Measurements from ENCODE around the gene LRTM2.
"Not testable (repeated sequence)": the region's sequence is repeated elsewhere in the genome, so short reads cannot be mapped to it uniquely, and the experiment has no call there.

LRTM2 gene

DNA sequence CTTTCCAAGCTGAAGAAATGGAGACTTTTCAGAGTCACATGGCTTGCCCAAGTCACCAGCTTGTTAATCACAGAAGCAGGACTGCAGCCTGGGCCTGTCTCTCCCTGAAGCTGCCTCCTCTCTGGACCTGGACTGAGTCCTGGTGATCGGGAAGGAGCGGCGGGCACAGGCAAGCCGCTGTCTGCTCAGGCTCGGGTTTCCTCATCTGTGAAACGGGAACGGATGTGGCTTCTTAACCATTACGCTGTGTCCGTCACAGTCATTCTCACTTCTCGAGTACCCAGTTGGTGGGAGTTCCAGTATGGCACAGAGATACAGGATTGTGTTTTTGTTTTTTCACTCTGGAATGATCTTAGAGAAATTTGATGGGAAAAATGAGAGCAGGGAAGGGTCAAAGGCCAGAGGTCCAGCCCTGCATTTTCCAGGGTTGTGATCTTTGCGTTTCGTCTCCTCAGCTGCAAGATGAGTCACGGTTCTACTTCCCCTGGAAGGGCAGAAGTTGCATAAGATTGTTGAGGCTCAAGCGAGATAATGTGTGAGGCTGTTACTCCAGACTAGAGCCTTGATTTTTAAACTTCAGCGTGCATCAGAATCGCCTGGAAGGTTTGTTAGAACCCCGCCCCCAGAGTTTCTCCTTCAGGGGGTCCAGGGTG lies 7.6 kb upstream of the LRTM2 start:
- DNase-seq, result no peak

DNA sequence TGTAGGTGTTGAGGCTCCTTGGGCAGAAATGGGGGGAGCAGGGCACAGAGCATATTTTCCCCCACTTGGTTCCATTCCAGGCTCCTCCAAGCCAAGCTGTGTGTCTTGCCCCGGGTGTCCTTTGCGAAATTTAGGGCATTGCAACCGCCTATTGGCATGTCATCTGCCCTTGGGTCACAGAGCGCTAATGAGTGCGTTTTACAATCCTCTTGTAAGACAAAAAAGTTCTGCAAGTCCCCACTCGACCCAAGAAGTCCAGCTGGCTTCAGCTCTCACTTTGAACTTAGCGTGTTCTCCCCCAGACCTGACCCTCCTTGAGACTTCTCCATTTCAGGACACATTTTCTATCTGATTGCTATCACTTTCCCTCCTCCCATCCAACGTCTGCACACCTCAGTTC lies 6.1 kb upstream of the LRTM2 start:
- no peak for DNase-seq

DNA sequence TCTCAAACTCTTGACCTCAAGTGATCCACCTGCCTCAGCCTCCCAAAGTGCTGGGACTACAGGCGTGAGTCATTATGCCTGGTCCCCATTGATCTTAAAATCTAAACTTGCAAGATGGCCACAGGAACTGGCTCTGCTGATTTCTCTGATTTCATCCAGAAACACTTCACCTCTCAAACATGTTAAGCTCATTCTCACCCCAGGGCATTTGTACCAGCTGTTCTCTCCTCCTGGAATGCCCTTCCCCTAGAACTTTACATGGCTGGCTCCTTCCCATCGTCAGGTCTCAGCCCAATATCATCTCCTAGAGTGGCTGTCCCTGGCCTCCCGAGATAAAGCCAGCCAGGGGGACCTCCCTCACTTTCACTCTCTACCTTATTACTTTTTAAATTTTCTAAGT lies 5.3 kb upstream of the LRTM2 start:
- no peak for DNase-seq

DNA sequence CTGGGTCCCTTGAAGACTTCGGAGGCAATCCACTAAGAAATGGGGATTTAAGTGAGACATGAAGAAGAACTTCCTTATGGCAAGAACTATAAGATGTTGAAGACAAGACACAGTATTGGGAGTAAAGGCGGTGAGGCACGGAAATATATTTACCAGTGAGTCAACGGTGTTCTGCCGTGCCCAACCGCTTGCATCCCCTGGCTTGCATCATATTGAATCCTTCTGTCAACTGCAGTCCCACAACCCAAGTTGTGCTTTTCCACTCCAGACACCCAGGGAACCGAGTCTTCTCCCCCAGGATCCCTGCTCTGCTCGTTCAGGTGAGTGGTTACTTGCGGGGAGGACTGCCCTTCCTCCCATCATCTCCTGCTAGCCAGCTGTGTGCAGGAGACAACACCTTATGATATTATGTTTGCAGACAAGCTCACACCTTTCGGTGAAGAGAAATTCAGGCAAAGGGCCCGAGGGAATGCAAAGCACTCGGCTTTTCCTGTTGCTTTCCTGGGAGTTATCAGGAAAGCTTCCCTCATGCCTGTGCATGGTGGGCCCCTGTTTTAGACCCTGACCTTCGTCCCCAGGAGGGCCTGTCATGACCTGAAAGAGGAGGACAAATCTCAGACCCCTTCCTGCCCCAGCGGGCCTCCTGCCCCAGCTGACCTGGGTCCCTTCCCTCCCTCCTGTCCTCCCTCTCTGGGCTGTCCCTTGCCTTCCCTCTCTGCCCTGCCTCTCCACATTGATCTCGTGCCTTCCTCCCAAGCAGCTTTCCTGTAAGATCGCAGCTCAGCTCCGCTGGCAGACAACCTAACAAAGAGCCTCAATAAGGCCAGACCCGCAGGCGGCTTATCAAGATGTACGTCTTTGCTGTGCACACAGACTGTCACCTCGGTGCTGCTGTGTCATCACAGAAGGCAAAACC lies 4.3 kb upstream of the LRTM2 start:
- no peak for DNase-seq

DNA sequence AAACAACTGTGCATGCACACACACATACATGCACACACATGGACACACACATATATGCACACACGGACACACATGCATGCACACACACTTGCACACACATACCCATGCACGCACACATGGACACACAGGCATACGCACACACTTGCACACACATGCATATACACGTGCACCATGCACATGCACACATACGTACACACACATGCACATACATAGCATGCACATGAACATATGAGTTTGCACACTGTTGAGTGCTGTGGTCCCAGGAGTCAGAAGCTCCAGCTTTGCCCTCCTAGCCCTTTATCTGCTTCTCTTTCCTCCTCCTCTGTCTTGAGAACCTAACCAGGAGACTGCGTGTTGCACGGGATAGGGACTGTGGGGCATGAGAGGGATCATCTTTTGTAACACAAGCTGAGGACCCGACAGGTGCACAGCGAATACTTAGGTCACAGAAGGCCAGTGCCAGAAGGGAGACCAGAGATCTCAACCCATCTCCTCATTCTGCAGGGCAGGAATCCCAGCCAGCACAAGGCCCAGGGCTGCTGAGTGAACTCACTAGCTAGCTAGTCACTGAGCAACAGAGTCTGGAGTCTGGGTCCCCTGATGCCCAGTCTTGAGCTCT lies 3.5 kb upstream of the LRTM2 start:
- DNase-seq, result no peak

DNA sequence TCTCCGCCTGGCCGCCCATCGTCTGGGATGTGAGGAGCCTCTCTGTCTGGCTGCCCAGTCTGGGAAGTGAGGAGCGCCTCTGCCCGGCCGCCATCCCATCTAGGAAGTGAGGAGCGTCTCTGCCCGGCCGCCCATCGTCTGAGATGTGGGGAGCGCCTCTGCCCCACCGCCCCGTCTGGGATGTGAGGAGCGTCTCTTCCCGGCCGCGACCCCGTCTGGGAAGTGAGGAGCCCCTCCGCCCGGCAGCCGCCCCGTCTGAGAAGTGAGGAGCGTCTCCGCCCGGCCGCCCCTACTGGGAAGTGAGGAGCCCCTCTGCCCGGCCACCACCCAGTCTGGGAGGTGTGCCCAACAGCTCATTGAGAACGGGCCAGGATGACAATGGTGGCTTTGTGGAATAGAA lies 2.4 kb upstream of the LRTM2 start:
- not testable (repeated sequence) for DNase-seq

DNA sequence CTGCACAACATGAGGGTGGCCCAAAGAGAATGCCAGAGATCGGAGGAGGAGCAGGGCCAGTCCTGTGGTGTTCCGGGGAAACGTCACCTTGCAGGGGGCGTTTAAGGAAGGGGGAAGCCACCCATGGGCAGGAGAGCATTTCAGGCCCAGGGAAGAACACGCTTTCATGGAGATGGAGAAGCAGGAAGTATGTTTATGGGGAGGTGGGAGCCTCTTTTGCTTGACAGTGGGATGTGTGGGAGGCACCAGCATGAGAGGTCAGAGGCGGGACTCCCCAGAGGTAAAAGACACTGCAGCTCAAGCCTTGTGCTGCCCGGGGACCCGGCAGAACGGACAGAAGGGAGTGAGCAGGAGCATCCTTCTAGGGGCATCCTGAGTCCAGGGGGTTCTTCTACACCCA lies 1.3 kb upstream of the LRTM2 start:
- no peak for DNase-seq

DNA sequence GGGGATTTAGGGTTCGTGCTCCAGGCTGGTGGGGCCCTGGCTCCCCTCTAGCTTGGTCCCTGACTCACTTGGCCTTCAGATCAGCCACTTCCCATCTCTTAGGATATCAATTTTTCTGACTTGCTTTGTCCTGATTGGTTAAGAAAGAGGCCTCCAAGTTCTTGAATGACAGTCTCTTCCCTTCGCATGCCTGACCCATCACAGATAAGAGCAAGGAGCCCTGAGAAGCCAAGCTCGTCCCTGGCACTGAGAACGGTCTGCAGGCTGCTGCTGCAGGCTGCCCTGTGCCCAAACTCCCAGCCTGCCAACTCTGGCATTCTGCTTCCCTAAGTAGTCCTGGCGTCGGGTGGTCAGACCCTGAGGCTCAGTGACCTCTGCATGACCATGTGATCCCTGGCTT lies 794 bp upstream of the LRTM2 start:
- no peak for DNase-seq

DNA sequence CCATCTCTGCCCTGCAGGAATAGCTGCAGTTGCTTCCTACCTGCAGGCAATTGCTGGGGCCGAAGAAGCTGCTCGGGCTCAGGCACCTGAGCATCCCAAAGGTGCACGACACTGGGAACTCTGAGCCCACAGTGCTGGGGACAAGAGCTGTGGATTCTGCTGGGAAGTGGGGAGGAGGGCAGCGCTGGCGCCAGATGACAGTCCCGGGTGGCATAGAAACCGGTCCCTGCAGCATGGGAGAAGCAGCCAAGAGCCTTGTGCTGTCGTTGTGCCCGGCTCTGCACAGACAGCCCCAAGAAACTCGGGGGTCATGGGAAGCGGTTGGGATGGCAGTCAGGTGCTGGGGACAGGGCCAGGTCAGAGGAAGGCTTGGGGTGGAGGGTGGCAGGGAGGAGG lies 529 bp downstream of the LRTM2 start:
- DNase-seq, result no peak

DNA sequence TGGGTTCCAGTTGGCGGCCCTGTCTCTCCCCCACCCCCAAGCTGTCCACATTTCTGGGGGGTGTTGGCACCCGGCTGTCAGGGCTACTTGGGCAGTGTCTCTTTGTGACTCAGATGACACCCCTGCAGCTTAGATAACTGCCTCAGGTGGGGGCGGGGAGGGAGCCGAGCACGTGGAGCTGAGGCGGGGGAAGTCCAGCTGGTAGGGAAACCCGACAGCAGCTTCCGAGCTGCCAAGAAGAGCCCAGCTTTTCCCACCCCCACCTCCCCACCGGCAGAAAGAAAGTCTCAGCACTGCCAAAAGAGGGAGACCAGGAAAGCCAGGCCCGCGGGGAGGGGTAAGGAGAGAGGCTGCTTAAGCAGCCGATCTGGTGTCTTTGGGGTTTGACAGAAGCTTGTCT lies 1.4 kb downstream of the LRTM2 start:
- DNase-seq, result no peak

DNA sequence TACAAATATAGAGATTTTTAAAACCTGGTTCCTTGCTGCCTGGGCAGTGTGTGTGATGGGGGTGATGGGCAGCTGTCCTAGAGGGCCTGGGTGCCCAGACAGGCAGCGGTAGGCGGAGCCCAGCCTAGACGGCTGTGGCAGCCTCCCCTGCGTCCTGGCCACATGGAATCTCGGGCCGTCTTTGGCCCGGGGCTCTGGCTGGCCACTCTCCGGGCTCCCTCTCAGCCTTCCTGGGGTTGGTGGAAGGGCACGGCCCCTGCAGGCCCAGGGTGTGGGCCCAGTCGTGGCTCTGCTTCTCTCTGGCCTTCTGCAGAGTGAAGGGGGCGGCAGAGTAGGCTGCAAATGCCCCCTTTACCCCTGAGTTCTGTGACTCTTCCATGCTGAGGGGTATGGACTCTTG lies 2.3 kb downstream of the LRTM2 start:
- DNase-seq, result no peak

DNA sequence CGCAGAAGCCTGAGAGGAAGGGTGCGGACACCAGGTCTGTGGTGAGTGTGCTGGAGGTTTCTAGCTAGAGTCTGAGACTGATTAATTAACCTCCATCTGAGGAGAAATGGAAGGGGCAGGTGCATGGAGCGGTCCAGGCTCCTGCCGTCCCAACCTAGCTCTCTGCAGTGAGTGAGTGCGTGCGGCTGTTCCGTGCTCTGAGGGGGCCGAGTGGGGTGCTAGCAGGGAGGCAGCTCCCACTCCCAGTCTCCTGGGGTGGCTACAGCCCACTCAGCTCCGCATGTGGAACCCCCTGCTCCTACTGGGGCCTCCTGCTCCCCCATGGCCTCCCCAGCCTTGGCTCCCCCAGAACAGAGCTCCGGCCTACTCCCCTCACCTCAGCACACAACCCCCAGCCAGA lies 2.9 kb downstream of the LRTM2 start:
- DNase-seq, result no peak

DNA sequence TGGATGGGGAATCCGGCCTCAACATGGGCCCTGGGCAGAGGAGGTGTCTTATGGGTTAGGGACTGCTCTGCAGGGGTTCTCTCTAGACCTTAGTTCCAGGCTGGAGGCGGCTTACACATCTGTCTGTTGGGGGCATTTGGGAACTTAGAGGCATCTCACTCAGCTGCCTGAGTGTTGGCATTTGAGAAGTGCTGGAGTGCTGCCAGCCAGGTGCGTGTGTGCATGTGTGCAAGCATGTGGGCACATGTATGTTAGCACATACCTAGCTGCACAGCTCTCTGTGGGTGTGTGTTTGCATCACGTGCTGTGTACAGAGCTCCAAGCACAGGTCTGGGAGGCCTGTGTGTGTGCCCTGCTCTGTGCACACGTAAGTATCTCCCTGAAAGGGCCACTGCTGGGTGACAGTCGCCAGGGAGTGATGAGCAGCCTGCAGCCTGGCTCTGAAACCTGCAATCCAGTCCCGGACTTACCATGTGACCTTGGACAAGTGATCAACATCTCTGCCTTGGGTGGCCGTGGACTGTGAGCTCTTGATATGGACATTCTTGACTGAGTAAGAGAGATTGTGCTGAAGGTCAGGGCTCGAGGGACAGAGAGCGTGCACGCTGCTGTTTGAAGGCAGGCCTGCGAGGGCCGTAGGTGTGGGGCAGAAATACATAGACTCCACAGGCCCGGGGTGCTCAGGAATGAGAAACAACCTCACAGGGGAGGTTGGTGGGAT lies 5.2 kb downstream of the LRTM2 start:
- DNase-seq, result no peak

DNA sequence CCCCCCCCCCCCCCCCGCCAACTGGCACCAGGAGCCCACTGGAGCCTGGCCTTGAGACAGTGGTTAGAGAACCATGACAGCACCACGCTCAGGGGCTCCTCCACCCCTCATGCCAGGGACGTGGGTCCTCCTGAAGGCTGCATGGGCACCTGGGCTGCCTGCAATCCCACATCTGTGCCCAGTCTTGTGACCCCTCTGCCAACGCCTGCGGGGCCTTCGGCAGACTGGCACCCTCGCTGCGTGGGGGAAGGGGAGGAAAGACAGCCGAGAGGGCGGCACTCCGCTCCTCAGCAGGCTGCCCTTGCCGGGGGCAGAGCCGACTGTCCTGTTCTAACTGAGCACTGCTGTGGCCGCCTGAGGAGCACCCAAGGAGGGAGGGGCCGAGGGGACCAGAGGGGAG lies 6.0 kb downstream of the LRTM2 start:
- DNase-seq, result no peak

DNA sequence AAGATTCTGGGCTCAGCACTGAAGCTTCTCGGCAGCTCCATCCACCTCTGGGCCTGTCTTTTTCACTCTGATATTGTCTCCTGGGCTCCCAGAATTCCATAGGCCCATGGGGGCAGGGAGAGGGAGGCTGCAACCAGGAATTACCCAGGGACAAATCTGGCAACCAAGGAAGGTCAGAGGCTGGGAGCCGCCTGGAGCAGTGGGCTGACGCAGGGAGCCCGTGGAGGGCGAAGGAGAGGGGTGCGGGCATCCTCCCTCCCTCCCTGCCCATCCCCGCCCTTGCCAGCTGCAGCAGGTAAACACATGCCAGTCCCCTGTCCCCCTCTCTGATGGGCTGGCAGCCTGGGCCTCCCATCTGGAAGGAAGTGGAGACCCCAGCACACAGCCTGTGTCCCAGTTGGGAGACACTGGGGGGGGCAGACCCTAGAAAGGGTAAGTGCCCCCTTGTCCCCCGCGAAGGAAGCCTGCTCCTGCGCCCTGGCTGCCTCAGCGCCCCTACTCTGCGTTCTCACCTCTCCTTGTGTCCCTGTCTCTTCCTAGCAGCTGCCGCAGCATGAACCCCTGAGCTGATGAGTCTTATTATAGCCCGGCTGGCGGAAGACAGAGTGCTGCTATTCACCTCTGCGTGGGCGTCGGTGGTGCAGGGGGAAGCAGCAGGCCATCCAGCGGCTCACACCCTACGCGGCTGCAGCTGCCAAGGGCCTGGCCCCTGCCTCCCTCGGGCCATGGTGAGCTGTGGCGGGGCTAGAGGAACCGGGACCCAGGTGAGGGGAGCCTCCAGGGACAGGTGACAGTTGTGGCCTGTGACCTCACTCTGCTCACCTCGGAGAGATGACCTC lies 6.7 kb downstream of the LRTM2 start:
- no peak for DNase-seq

DNA sequence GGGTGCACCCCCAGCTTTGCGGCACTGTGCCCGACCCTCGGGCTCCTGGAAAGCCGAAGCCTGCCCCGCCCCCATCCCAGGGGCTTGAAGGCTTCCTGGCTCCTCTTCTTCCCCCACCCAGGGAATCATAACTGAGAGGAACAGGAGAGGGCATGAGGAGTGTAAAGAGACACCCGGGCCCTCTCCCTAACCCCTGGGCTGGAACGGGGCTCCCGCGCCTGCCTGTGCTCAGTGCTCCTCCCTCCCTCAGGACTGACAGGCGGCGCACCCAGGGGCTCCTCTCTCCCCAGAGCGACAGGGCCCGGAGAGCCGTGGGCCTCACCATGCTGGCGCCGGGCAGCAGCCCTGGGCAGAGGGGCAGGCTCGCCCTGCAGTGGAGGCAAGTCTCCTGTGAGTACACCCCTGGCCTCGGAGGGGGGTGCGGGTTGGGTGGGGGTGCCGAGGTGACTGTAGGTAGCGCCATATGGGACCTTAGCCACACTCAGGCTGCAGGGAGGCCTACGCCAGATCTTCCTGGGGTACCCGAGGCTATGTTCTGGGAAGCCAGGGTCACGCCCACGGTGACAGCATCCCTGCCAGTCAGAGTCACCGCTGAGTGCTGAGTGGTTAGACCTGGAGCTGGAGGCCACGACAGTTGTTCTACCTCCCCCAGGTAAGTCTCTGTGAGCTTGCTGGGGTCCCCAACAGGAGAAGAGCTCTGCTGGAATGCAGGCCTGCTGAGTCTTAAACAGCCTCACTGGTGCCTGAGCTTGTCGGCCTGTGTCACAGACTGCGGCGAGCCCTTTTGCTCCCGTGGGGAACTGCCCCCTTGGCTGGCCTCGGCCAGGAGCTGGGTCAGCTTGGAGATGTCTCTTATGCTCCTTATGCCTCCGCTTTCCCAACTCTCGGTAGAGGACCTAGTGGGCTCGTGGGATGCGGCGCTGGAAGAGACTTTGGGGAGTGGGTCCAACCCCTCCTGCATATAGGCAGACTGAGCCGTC lies 7.8 kb downstream of the LRTM2 start:
- no peak for DNase-seq

DNA sequence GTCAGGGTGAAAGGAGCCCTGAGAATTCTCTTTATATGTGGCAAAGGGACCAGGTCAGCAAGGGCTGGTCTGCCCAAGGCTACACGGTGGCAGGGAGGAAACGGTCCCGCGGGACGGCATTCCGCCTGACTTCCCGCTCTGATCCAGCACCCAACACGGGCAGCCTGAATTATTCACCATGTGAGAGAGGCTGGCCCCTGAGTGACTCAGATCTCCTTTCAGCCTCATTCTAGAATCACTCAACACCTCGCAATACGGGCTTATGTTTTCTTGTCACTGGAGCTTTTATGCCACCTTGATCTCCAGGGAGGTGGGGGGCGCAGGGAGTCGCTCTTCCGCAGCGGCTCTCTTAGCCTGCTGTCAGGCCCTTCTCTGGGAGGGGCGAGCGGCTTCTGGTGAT lies 8.5 kb downstream of the LRTM2 start:
- no peak for DNase-seq

DNA sequence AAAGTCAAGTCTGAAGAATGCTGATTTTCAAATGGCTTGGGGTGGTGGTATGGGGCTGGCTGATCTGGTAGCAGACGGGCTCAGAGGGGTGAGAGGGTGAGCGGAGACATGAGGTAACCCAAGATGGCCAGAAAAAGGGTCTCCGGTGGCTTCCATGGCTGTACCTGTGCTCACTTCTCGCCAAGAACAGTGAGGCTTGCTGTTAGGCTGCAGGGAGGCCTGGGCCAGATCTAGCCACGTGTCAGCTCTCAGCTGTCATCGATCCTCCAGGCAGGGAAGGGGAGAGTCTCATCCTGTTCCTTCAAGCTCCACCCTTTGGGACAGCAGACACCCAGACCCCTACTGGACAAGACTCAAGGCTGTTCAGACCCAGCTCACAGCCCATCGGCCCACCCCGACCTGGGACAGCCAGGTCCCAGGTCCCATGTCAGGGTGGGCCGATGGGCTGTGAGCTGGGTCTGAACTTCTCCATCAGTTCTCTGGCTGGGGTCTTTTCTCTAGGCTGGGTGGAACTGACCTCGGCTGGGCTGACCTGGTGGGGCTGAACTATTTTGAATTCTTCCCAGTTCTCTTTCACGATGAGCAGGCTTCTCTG lies 9.0 kb downstream of the LRTM2 start:
- DNase-seq, result no peak

DNA sequence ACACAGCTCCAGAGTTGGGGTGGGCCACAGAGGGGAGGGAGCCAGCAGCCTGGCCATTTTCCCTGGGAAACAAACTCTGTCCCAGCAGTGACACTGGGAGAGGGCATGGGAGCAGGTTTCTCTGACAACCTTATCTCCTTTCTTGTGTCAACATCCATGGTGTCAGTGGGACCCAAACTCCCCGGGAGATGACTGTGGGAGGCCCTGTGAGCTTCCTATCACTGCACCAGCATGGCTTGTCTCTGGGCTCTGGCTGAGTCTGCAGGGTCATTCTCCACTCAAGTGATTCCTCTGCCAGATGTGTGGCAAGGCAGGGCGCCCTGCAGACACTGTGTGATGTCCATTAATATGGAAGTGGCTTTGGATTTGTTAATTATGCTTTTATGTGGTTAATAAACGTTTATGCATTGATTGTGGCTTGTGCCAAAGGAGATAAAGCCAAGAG lies 10.1 kb downstream of the LRTM2 start:
- no peak for DNase-seq

Measured in activated CD4-positive, alpha-beta T cell treated with anti-CD3 and anti-CD28 coated beads, Interleukin-2, amount 50 U/mL, for 4 hours (primary cell).